Esophagus muscularis mucosa (tissue), 4 donors: ENCODE results near the gene TSTD1.

Experiments used
- EP300 ChIP-seq: sonication (generic); formaldehyde crosslinking; IDR thresholded peaks from one replicate; pipeline ENCODE4 v1.6.1; 2017; ENCODE audit warnings: antibody characterized with exemption
- POLR2AphosphoS5 ChIP-seq, 2 donors: sonication (generic); formaldehyde crosslinking; IDR thresholded peaks; one replicate each; pipeline ENCODE4 v1.6.1; 2017; ENCODE audit warnings: antibody characterized with exemption in 2 of 2
- TF ChIP-seq, protein P1 (sequence below), 3 experiments: fragments of 200-600 bp in 2 of 3; fragments of 450-650 bp in 1 of 3; sonication (generic) in 2 of 3; IDR thresholded peaks; one replicate each; pipeline ENCODE4 v1.5.1; 2017 to 2019; ENCODE audit warnings: antibody characterized with exemption in 3 of 3, mild to moderate bottlenecking in 2 of 3, moderate library complexity in 1 of 3

DNA sequence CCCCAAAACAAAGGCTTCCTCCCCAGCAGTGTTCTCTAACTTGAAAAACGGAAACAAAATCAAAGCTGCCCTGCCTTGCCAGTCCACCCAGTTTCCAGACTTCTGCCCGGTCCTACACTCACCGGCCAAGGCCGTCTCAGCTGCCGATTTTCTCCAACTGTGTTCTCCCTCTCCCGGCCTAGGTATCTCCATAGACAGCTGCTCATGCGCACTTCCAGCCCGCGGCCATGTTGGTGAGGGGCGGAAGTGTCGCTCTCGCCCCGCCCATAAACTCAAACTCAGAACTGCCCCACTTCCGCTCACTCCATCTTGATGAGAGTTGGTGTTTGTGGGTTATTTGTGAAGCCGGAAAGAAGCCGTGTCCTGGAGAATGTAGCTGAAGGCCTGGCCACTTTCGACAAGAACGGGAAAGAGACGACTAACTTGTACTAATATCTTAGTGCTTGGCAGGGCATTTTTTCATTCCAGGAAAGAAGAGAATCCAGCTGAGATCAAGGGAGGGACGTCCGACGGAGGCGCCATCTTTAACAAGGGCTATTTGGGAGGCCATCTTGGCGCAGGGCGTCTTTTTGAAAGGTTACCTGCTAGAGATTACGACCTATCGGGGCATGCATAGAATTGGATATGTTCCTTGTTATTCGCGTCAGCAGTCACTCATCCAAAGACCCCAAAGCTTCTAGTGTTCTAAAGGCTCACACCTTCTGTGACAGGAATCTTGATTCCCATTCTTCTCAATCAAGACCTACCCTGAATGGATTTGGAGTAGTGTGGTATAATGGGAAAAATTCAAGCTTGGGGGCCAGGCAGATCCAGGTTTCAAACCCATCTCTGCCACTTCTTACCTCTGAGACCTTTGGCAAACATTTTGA lies 7.2 kb upstream of the TSTD1 start, which contains the start of gene USF1:
- TF ChIP-seq, protein P1, sequence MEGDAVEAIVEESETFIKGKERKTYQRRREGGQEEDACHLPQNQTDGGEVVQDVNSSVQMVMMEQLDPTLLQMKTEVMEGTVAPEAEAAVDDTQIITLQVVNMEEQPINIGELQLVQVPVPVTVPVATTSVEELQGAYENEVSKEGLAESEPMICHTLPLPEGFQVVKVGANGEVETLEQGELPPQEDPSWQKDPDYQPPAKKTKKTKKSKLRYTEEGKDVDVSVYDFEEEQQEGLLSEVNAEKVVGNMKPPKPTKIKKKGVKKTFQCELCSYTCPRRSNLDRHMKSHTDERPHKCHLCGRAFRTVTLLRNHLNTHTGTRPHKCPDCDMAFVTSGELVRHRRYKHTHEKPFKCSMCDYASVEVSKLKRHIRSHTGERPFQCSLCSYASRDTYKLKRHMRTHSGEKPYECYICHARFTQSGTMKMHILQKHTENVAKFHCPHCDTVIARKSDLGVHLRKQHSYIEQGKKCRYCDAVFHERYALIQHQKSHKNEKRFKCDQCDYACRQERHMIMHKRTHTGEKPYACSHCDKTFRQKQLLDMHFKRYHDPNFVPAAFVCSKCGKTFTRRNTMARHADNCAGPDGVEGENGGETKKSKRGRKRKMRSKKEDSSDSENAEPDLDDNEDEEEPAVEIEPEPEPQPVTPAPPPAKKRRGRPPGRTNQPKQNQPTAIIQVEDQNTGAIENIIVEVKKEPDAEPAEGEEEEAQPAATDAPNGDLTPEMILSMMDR (IDR thresholded peaks at IDR 0.05), result peak in 1 of 3 experiments; percentile 10
- TF ChIP-seq EP300 (no peak), POLR2AphosphoS5 (IDR thresholded peaks at IDR 0.05) (peak; percentile 87 to 92)
